ENCODE data around the gene WRAP73.

The WRAP73 gene

DNA sequence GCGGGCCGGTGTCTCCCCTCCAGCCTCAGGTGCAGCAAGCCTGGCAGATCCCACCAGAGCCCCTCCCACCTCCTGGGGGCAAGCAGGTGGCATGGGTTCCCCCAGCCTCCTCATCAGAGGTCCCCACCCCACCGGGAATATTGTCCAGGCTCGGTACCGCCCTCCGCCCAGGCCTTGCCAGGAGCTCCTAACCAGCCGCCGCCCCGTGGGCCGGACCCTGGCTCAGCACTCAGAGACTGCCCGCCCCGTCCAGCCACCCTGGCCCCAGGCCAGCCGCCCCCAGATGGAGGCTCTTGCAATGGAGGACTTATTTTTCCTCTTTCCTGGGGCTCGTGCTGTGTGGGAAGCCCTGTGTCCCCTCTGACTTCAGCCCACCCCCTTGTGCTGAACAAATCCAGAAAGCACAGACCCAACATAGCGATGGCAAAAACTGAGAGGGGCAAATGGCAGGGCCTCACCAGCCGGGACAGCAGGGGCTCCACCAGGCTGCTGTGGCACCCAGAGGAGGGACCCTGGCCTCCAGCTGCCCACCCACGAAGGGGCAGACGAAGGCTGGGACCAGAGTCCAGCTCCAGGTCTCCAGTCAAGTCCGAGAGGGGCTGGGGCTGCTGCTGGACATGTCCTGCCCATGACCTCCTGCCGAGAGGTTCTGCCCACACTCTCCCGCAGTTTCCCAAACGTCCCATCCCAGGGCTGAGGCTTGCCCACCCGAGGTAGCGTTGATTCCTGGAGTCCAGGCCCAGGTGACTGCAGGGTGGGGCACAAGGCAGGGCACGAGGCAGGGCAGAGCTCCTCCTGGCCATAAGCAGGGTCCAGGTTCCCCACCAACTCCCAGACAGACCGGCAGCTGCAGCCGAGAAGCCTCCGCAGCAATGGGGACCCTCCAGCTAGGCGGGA is 46.1 kb downstream of the WRAP73 start:
- Histone ChIP-seq H3K27ac (ENCODE audit: low read length) (no peak overlapping the region), H3K27me3 (ENCODE audit: insufficient read depth, low read length) (no peaks in the 10 kb centered on the region), H3K36me3 (ENCODE audit: insufficient read depth, low read depth, low read length) (no peaks in the 10 kb centered on the region), H3K9me3 (ENCODE audit: insufficient read depth, low read depth, low read length) (no peaks in the 10 kb centered on the region), H3K4me3 (ENCODE audit: low read length) (no peak overlapping the region), H3K9ac (ENCODE audit: low read depth, low read length) (no peak overlapping the region), H3K4me1 (ENCODE audit: insufficient read depth, low read length) (peaks cover 3% of the 10 kb centered on the region; the same call in 1 of the 2 replicates)

- Histone ChIP-seq H3K27me3 (ENCODE audit: insufficient read depth, low read length) (no peaks in the 10 kb centered on the region), H3K4me3 (ENCODE audit: low read length) (no peak overlapping the region), H3K9me3 (ENCODE audit: insufficient read depth, low read depth, low read length) (no peaks in the 10 kb centered on the region), H3K9ac (ENCODE audit: low read depth, low read length) (no peak overlapping the region), H3K4me1 (ENCODE audit: insufficient read depth, low read length) (peaks cover 6% of the 10 kb centered on the region; the same call in 1 of the 2 replicates), H3K27ac (ENCODE audit: low read length) (no peak overlapping the region), H3K36me3 (ENCODE audit: insufficient read depth, low read depth, low read length) (no peaks in the 10 kb centered on the region)
Measured at GRCh38 chr1:3603156-3603555, 46.7 kb downstream of the WRAP73 start.

GRCh38 chr1:3602375-3602774 is 47.5 kb downstream of the WRAP73 start:
- H3K27ac ChIP-seq (ENCODE audit: low read length): no peak overlapping the region
- H3K9ac ChIP-seq (ENCODE audit: low read depth, low read length): no peak overlapping the region
- H3K27me3 ChIP-seq (ENCODE audit: insufficient read depth, low read length): no peaks in the 10 kb centered on the region
- H3K4me3 ChIP-seq (ENCODE audit: low read length): no peak overlapping the region
- H3K4me1 ChIP-seq (ENCODE audit: insufficient read depth, low read length): peaks cover 7% of the 10 kb centered on the region; the same call in 1 of the 2 replicates
- H3K9me3 ChIP-seq (ENCODE audit: insufficient read depth, low read depth, low read length): no peaks in the 10 kb centered on the region
- no peaks in the 10 kb centered on the region for H3K36me3 ChIP-seq (ENCODE audit: insufficient read depth, low read depth, low read length)

DNA sequence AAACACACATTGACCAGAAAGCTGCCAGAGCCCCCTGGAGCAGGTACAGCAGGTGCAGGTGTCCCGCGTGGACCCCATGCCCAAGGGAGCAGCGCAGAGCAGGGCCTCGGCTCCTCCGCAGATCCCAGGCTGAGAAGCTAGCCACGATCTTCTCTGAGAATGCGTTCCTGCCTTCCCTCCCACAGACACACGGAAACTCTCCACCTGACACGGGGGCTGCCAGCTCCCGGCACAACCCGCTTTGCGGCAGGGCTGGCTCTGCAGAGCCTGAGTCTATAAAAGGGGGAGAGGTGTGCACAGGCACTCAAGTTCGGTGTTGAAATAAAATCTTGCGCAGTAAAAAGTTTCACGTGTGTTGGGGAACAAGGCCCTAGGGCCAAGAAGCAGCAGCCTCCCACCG is 48.2 kb downstream of the WRAP73 start:
- Histone ChIP-seq H3K4me1 (ENCODE audit: insufficient read depth, low read length) (peaks cover 7% of the 10 kb centered on the region; the same call in 1 of the 2 replicates), H3K9me3 (ENCODE audit: insufficient read depth, low read depth, low read length) (no peaks in the 10 kb centered on the region), H3K9ac (ENCODE audit: low read depth, low read length) (no peak overlapping the region), H3K27ac (ENCODE audit: low read length) (no peak overlapping the region), H3K27me3 (ENCODE audit: insufficient read depth, low read length) (no peaks in the 10 kb centered on the region), H3K36me3 (ENCODE audit: insufficient read depth, low read depth, low read length) (no peaks in the 10 kb centered on the region), H3K4me3 (ENCODE audit: low read length) (no peak overlapping the region)

DNA sequence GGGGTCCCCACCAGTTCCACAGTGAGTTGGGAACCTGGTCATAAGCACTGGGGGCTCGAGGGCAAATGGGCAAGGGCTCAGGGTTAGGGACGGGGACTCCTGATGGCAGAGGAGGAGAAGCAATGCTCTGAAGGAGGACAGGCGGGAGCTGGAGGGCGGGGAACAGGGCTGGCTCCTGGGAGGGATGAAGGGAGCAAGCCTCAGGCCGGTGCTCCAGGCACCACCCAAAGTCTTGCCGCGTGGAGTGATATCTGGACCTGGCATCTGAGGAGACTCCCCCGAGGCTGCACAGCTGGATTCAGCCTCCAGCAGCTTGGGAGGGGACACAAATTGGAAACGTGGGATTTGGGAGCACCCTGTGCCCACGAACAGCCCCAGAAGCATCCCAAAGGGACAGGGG is 49.5 kb downstream of the WRAP73 start:
- H3K4me1 ChIP-seq (ENCODE audit: insufficient read depth, low read length): peaks cover 7% of the 10 kb centered on the region; the same call in 1 of the 2 replicates
- no peaks in the 10 kb centered on the region for H3K27me3 ChIP-seq (ENCODE audit: insufficient read depth, low read length)
- no peak overlapping the region for H3K27ac ChIP-seq (ENCODE audit: low read length)
- H3K9ac ChIP-seq (ENCODE audit: low read depth, low read length): no peak overlapping the region
- H3K4me3 ChIP-seq (ENCODE audit: low read length): no peak overlapping the region
- H3K9me3 ChIP-seq (ENCODE audit: insufficient read depth, low read depth, low read length): no peaks in the 10 kb centered on the region
- H3K36me3 ChIP-seq (ENCODE audit: insufficient read depth, low read depth, low read length): no peaks in the 10 kb centered on the region

DNA sequence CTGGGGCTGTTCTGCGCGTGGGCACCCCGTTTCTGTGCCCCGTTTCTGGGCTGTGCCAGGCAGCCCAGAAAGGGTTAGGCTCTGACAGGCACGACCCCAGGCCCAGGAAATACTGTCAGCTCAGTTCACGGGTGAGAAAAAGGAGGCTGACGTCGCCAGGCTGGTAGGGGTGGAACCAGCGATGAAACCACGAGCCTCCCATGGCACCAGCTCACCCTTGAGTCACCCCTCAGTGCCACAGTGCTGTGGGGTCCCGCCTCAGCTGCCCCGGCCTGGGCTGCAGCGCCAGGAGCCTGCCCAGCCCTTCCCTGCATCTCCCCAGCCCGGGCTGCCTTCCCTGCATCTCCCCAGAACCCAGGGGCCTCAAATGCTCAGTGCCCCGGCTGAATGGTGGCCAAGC is 50.1 kb downstream of the WRAP73 start:
- H3K27ac ChIP-seq (ENCODE audit: low read length): no peak overlapping the region
- H3K4me1 ChIP-seq (ENCODE audit: insufficient read depth, low read length): peaks cover 7% of the 10 kb centered on the region; the same call in 1 of the 2 replicates

GRCh38 chr1:3599286-3599811 is 50.6 kb downstream of the WRAP73 start:
- Histone ChIP-seq H3K9ac (ENCODE audit: low read depth, low read length) (no peak overlapping the region), H3K4me3 (ENCODE audit: low read length) (no peak overlapping the region), H3K27me3 (ENCODE audit: insufficient read depth, low read length) (no peaks in the 10 kb centered on the region), H3K9me3 (ENCODE audit: insufficient read depth, low read depth, low read length) (no peaks in the 10 kb centered on the region), H3K36me3 (ENCODE audit: insufficient read depth, low read depth, low read length) (no peaks in the 10 kb centered on the region), H3K4me1 (ENCODE audit: insufficient read depth, low read length) (peaks cover 7% of the 10 kb centered on the region; the same call in 1 of the 2 replicates), H3K27ac (ENCODE audit: low read length) (no peak overlapping the region)

More for the DNA sequence above, 50.1 kb downstream of the WRAP73 start:
- H3K27me3 ChIP-seq (ENCODE audit: insufficient read depth, low read length): no peaks in the 10 kb centered on the region
- no peak overlapping the region for H3K9ac ChIP-seq (ENCODE audit: low read depth, low read length)
- no peak overlapping the region for H3K4me3 ChIP-seq (ENCODE audit: low read length)
- H3K9me3 ChIP-seq (ENCODE audit: insufficient read depth, low read depth, low read length): no peaks in the 10 kb centered on the region
- H3K36me3 ChIP-seq (ENCODE audit: insufficient read depth, low read depth, low read length): no peaks in the 10 kb centered on the region

- peaks cover 8% of the 10 kb centered on the region; the same call in 1 of the 2 replicates for H3K4me1 ChIP-seq (ENCODE audit: insufficient read depth, low read length)
- no peaks in the 10 kb centered on the region for H3K9me3 ChIP-seq (ENCODE audit: insufficient read depth, low read depth, low read length)
- H3K27me3 ChIP-seq (ENCODE audit: insufficient read depth, low read length): no peaks in the 10 kb centered on the region
- no peaks in the 10 kb centered on the region for H3K36me3 ChIP-seq (ENCODE audit: insufficient read depth, low read depth, low read length)
- no peak overlapping the region for H3K9ac ChIP-seq (ENCODE audit: low read depth, low read length)
- no peak overlapping the region for H3K4me3 ChIP-seq (ENCODE audit: low read length)
- no peak overlapping the region for H3K27ac ChIP-seq (ENCODE audit: low read length)
Measured at GRCh38 chr1:3598522-3599285, 51.2 kb downstream of the WRAP73 start.

GRCh38 chr1:3598051-3598491 is 51.8 kb downstream of the WRAP73 start:
- Histone ChIP-seq H3K36me3 (ENCODE audit: insufficient read depth, low read depth, low read length) (no peaks in the 10 kb centered on the region), H3K27me3 (ENCODE audit: insufficient read depth, low read length) (no peaks in the 10 kb centered on the region), H3K9ac (ENCODE audit: low read depth, low read length) (no peak overlapping the region), H3K4me3 (ENCODE audit: low read length) (no peak overlapping the region), H3K9me3 (ENCODE audit: insufficient read depth, low read depth, low read length) (no peaks in the 10 kb centered on the region), H3K27ac (ENCODE audit: low read length) (no peak overlapping the region), H3K4me1 (ENCODE audit: insufficient read depth, low read length) (peaks cover 11% of the 10 kb centered on the region; the same call in 1 of the 2 replicates)

GRCh38 chr1:3597599-3597964 is 52.3 kb downstream of the WRAP73 start:
- Histone ChIP-seq H3K4me1 (ENCODE audit: insufficient read depth, low read length) (peaks cover 11% of the 10 kb centered on the region; the same call in 1 of the 2 replicates), H3K27me3 (ENCODE audit: insufficient read depth, low read length) (no peaks in the 10 kb centered on the region), H3K4me3 (ENCODE audit: low read length) (no peak overlapping the region), H3K27ac (ENCODE audit: low read length) (no peak overlapping the region), H3K9ac (ENCODE audit: low read depth, low read length) (no peak overlapping the region), H3K9me3 (ENCODE audit: insufficient read depth, low read depth, low read length) (no peaks in the 10 kb centered on the region), H3K36me3 (ENCODE audit: insufficient read depth, low read depth, low read length) (no peaks in the 10 kb centered on the region)

DNA sequence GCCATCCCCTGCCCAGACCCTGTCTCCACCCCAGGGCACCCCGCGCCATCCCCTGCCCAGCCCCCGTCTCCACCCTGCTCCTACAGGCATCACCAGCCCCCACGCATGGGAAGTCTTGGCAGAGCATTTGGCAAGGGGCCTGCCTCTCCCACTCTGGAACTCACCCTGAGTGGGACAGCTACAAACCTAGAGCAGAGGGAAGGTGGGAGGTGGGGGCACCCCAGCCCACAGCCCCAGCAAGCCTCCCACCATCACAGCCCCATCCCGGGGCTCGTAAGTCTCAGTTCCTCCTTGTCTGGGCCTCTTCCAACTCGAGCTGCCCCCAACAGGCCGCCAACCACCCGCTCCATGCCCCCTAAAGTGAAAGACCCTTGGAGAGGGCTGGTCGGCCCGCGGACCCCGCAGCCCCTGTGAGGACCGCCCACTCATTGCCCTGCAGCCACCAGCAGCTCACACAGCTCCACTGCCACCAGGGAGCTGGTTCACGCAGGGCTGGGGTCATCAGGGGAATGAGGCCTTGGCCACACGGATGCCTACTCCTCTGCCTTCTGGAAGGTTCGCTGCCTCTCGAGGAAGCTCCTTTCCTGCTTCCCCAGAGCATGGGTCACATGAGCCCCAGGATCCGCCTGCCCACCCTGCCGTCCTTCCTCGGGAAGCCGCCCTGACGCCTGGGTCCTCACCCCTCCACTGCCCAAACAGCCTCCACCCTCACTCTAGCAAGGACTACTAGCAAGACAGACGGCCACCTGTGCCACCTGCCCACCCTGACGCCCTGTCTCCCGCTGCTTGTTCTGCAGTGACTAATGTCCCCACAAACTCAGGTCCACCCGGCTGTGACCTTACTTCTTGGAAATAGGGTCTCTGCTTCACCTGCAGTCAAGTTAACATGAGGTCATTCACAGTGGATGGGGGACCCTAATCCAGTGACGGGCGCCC is 53.0 kb downstream of the WRAP73 start:
- Histone ChIP-seq H3K4me3 (ENCODE audit: low read length) (no peak overlapping the region), H3K27me3 (ENCODE audit: insufficient read depth, low read length) (no peaks in the 10 kb centered on the region), H3K9me3 (ENCODE audit: insufficient read depth, low read depth, low read length) (no peaks in the 10 kb centered on the region), H3K9ac (ENCODE audit: low read depth, low read length) (no peak overlapping the region), H3K36me3 (ENCODE audit: insufficient read depth, low read depth, low read length) (no peaks in the 10 kb centered on the region), H3K4me1 (ENCODE audit: insufficient read depth, low read length) (peaks cover 11% of the 10 kb centered on the region; the same call in 1 of the 2 replicates), H3K27ac (ENCODE audit: low read length) (no peak overlapping the region)
